Stomach (tissue), 9 donors: ENCODE measurements around the gene CLCN3. TPM values are rescaled to one million over a fixed set of nuclear protein-coding genes. Genes with fewer than 3 reads are reported as not detected.
A peak's percentile ranks its signal among the peaks of the same experiment; 100 is the strongest.

Experiments
- DNase-seq, 2 donors: peaks; one replicate each; pipeline versions ENCODE4 v3.0.0 to v3.0.0-alpha.2; 2013 to 2019
- H3K27ac ChIP-seq, 5 donors: fragments of 200-600 bp in 4 of 5; sonication (generic) in 4 of 5; one replicate each; pipeline ENCODE4 v1.5.1; 2013 to 2019; ENCODE audit warnings: mild to moderate bottlenecking in 1 of 5, moderate library complexity in 1 of 5
- H3K27me3 ChIP-seq, 3 donors: fragments of 200-600 bp; sonication (generic); one replicate each; pipeline ENCODE4 v1.5.1; 2017 to 2019; ENCODE audit warnings: mixed run types in 1 of 3
- H3K36me3 ChIP-seq, 4 donors: fragments of 200-600 bp; sonication (generic); 1 replicate in 3 of 4; 2 replicates in 1 of 4; pipeline ENCODE4 v1.5.1; 2016 to 2019
- H3K4me1 ChIP-seq, 4 donors: fragments of 200-600 bp; sonication (generic); one replicate each; pipeline ENCODE4 v1.5.1; 2016 to 2019
- H3K4me3 ChIP-seq, 4 donors: fragments of 200-600 bp; sonication (generic) in 3 of 4; one replicate each; pipeline ENCODE4 v1.5.1; 2016 to 2019; ENCODE audit warnings: mild to moderate bottlenecking in 1 of 4
- H3K9me3 ChIP-seq, 4 donors: fragments of 200-600 bp; sonication (generic); one replicate each; pipeline ENCODE4 v1.5.1; 2016 to 2019
- EP300 ChIP-seq: sonication (generic); formaldehyde crosslinking; IDR thresholded peaks from one replicate; pipeline ENCODE4 v1.6.1; 2017; ENCODE audit warnings: antibody characterized with exemption
- POLR2A ChIP-seq, 4 donors: fragments of 450-650 bp; IDR thresholded peaks; one replicate each; pipeline ENCODE4 v1.6.1; 2016; ENCODE audit warnings: antibody characterized with exemption in 4 of 4, control low read depth in 2 of 4, mild to moderate bottlenecking in 1 of 4, moderate library complexity in 1 of 4
- POLR2AphosphoS5 ChIP-seq, 3 donors: sonication (generic); formaldehyde crosslinking; IDR thresholded peaks; one replicate each; pipeline ENCODE4 v1.6.1; 2016; ENCODE audit warnings: antibody characterized with exemption in 3 of 3
- WGBS, 5 donors: extraction: QIAGEN DNeasy Blood & Tissue Kit in 3 of 5; methylation state at CpG; one replicate each; pipeline versions ENCODE4 v1.1.5 to v1.1.7; 2013 to 2018; 5-methylcytosine and 5-hydroxymethylcytosine counted together
- intact Hi-C: fragments of 100-400 bp; cut with DNase I; formaldehyde crosslinking; loops from one replicate; pipeline ENCODE4 v1.15.1; 2023; ENCODE audit warnings: low total_unique reads
- polyA plus RNA-seq, 3 donors: library from polyadenylated mRNA; stranded (reverse); fragments of 200-250 nt; gene quantifications; one replicate each; pipeline ENCODE4 v1.2.3, GENCODE V29; 2013
- total RNA-seq, 5 donors: library from RNA; depleted of rRNA; stranded (reverse); fragments of >200 nt; gene quantifications; one replicate each; pipeline versions ENCODE4 v1.1.0 to v1.2.3, GENCODE V29; 2014 to 2016
- TF ChIP-seq, protein P1 (sequence below), 7 experiments: fragments of 450-650 bp in 4 of 7; fragments of 200-600 bp in 3 of 7; sonication (generic) in 3 of 7; IDR thresholded peaks; one replicate each; pipeline ENCODE4 v1.5.1; 2016 to 2019; ENCODE audit warnings: antibody characterized with exemption in 7 of 7, control low read depth in 2 of 7, mild to moderate bottlenecking in 1 of 7
- donor health status: healthy with polysubstance abuse.
- donor health status: Bipolar disorder and iron deficiency.
- donor health status: healthy.

CLCN3 gene
- total and polyA plus RNA-seq, 8 donors: 2.3 to 228 (median 8.9) TPM

GRCh38 chr4:169663831-169664230 is 43.5 kb downstream of the CLCN3 start:
- H3K9me3 ChIP-seq: no peaks in the 10 kb centered on the region
- H3K4me3 ChIP-seq: no peak overlapping the region
- TF ChIP-seq POLR2A (IDR thresholded peaks at IDR 0.05) (no peak), POLR2AphosphoS5 (IDR thresholded peaks at IDR 0.05) (peak in 1 of 3 donors; percentile 26)
- intact Hi-C loops: no loop called here
- peak in 1 of 2 donors; percentile 47 for DNase-seq
- 26 to 47% (median 31%) methylated on average over 2 of the region's 2 CpGs for WGBS, 5 donors
- no peaks in the 10 kb centered on the region for H3K27me3 ChIP-seq
- peak overlapping the region in 4 of 5 donors; percentile 0 to 65 (median 50) for H3K27ac ChIP-seq
- H3K36me3 ChIP-seq: peaks cover 0 to 4% (median 0%) of the 10 kb centered on the region in 4 donors
- peaks cover 11 to 71% (median 42%) of the 10 kb centered on the region in 4 donors for H3K4me1 ChIP-seq

DNA sequence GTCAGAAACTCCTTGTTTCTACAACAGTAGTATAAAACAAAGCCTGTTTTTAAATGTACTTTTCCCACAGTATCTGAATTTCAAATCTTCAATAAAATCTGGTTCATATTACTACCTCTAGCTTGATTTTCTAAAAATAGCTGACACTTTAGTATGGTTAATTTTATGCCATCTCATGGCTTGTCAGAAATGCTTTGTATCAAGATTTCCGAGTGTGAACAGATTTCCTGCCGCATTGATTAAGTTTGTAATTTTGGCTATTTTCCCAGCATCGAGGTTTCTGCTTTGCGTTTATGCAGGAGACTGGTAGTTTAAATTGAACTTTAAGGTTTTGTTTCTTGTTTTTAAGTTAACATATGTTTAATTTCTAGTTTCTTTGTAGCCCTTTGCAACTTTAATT is 44.2 kb downstream of the CLCN3 start:
- no peak for DNase-seq
- Histone ChIP-seq H3K27me3 (no peaks in the 10 kb centered on the region), H3K4me1 (peaks cover 6 to 63% (median 36%) of the 10 kb centered on the region in 4 donors), H3K36me3 (peaks cover 0 to 4% (median 0%) of the 10 kb centered on the region in 4 donors), H3K9me3 (no peaks in the 10 kb centered on the region), H3K27ac (peak overlapping the region in 4 of 5 donors; percentile 5 to 65 (median 50)), H3K4me3 (no peak overlapping the region)
- WGBS, 5 donors: 5 to 18% (median 17%) methylated on average over 4 of the region's 4 CpGs
- intact Hi-C loops: no loop called here
- TF ChIP-seq POLR2A (IDR thresholded peaks at IDR 0.05) (no peak), EP300 (no peak), POLR2AphosphoS5 (IDR thresholded peaks at IDR 0.05) (no peak)
- TF ChIP-seq, protein P1, sequence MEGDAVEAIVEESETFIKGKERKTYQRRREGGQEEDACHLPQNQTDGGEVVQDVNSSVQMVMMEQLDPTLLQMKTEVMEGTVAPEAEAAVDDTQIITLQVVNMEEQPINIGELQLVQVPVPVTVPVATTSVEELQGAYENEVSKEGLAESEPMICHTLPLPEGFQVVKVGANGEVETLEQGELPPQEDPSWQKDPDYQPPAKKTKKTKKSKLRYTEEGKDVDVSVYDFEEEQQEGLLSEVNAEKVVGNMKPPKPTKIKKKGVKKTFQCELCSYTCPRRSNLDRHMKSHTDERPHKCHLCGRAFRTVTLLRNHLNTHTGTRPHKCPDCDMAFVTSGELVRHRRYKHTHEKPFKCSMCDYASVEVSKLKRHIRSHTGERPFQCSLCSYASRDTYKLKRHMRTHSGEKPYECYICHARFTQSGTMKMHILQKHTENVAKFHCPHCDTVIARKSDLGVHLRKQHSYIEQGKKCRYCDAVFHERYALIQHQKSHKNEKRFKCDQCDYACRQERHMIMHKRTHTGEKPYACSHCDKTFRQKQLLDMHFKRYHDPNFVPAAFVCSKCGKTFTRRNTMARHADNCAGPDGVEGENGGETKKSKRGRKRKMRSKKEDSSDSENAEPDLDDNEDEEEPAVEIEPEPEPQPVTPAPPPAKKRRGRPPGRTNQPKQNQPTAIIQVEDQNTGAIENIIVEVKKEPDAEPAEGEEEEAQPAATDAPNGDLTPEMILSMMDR (IDR thresholded peaks at IDR 0.05): no peak

DNA sequence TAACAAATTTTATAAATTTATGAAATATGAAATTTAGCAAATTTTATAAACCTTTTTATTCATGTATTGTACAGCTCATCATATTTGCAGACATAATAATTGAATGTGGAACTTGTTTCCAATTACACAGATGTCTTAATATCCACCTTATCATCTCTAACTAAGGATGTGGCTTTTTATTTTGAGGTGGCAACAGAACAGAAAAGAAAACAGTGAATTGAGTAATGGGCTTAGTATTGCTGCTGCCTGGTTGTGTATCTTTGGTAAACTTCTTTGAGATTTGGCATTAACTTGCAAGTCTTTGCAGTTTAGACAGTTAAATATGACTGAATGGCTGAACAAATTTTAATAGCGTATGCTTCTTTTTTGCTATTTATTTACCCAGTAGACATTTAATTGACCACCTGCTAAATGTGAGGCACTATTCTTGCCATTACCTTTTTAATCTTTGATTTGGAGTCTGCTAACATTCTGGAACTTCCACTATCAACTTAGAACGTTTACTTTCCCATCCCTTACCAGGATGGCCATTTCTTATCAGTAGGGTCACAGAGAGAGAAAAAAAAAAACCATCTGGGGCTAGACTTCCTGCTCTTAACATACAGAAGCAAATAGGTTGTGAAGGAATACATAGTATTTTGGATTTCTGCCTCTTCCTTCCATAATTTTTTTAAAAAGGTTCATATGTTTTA is 44.8 kb downstream of the CLCN3 start:
- intact Hi-C loops: no loop called here
- no peaks in the 10 kb centered on the region for H3K9me3 ChIP-seq

GRCh38 chr4:169668069-169668721 is 47.8 kb downstream of the CLCN3 start:
- H3K27me3 ChIP-seq: no peaks in the 10 kb centered on the region
- WGBS, 5 donors: 53 to 77% (median 67%) methylated on average over 6 of the region's 6 CpGs
- intact Hi-C loops: no loop called here
- peaks cover 0 to 4% (median 2%) of the 10 kb centered on the region in 4 donors for H3K36me3 ChIP-seq
- TF ChIP-seq EP300 (no peak), POLR2A (IDR thresholded peaks at IDR 0.05) (no peak), POLR2AphosphoS5 (IDR thresholded peaks at IDR 0.05) (no peak)
- TF ChIP-seq, protein P1 (IDR thresholded peaks at IDR 0.05): no peak
- no peak overlapping the region for H3K27ac ChIP-seq
- peaks cover 6 to 31% (median 19%) of the 10 kb centered on the region in 4 donors for H3K4me1 ChIP-seq
- H3K4me3 ChIP-seq: no peak overlapping the region
- H3K9me3 ChIP-seq: no peaks in the 10 kb centered on the region
- no peak for DNase-seq

More for the DNA sequence above, 44.8 kb downstream of the CLCN3 start:
- H3K4me3 ChIP-seq: no peak overlapping the region
- peak overlapping the region in 1 of 5 donors; percentile 65 for H3K27ac ChIP-seq
- TF ChIP-seq POLR2AphosphoS5 (IDR thresholded peaks at IDR 0.05) (no peak), POLR2A (IDR thresholded peaks at IDR 0.05) (no peak), EP300 (no peak)
- TF ChIP-seq, protein P1 (IDR thresholded peaks at IDR 0.05): no peak
- 23 to 38% (median 33%) methylated on average over 2 of the region's 2 CpGs for WGBS, 5 donors
- H3K27me3 ChIP-seq: no peaks in the 10 kb centered on the region
- peaks cover 0 to 4% (median 0%) of the 10 kb centered on the region in 4 donors for H3K36me3 ChIP-seq
- no peak for DNase-seq
- peaks cover 6 to 59% (median 34%) of the 10 kb centered on the region in 4 donors for H3K4me1 ChIP-seq
